ENCODE measurements around the gene NCR3LG1.

- TF ChIP-seq EZH2 (IDR thresholded peaks at IDR 0.05; ENCODE audit: borderline replicate concordance, low read length) (no peak), CTCF (IDR thresholded peaks at IDR 0.05; ENCODE audit: low read length) (no peak)
Measured at GRCh38 chr11:17395554-17395961, 44.0 kb downstream of the NCR3LG1 start.

All from OCI-LY1 (cell line).